Small intestine (tissue), 7 donors: ENCODE measurements around the gene TLK1. TPM values are rescaled to one million over a fixed set of nuclear protein-coding genes. Genes with fewer than 3 reads are reported as not detected.

Source experiments
- DNase-seq, 2 donors: peaks; one replicate each; pipeline versions ENCODE4 v3.0.0 to v3.0.0-alpha.2; 2013
- FAIRE-seq: peaks from 2 replicates; lab custom pipeline; 2012; peaks lifted over from hg19 to GRCh38; lab: Jason Lieb, UNC
- H3K27ac ChIP-seq, 3 donors: one replicate each; pipeline ENCODE4 v1.5.1; 2013; ENCODE audit warnings: low read length in 2 of 3, mild to moderate bottlenecking in 2 of 3, control low read depth in 1 of 3, inconsistent platforms in 1 of 3, low read depth in 1 of 3, moderate library complexity in 1 of 3
- H3K27me3 ChIP-seq, 3 donors: one replicate each; pipeline ENCODE4 v1.6.1; 2013; ENCODE audit warnings: low read length in 3 of 3, inconsistent platforms in 1 of 3; ENCODE audit not compliant: control insufficient read depth in 3 of 3, insufficient read depth in 3 of 3
- H3K36me3 ChIP-seq, 3 donors: one replicate each; pipeline ENCODE4 v1.6.1; 2013; ENCODE audit warnings: low read length in 3 of 3, inconsistent platforms in 1 of 3, low read depth in 1 of 3, mild to moderate bottlenecking in 1 of 3, moderate library complexity in 1 of 3; ENCODE audit not compliant: control insufficient read depth in 3 of 3, insufficient read depth in 2 of 3
- H3K4me1 ChIP-seq, 3 donors: one replicate each; pipeline ENCODE4 v1.6.1; 2013; ENCODE audit warnings: low read length in 2 of 3, inconsistent platforms in 1 of 3, low read depth in 1 of 3, mild to moderate bottlenecking in 1 of 3, moderate library complexity in 1 of 3; ENCODE audit not compliant: control insufficient read depth in 3 of 3, insufficient read depth in 2 of 3
- H3K4me3 ChIP-seq, 3 donors: one replicate each; pipeline ENCODE4 v1.5.1; 2013; ENCODE audit warnings: low read length in 3 of 3, control low read depth in 1 of 3, inconsistent platforms in 1 of 3, low read depth in 1 of 3, mild to moderate bottlenecking in 1 of 3, moderate library complexity in 1 of 3
- H3K9me3 ChIP-seq, 2 donors: one replicate each; pipeline ENCODE4 v1.6.1; 2013; ENCODE audit warnings: low read depth in 1 of 2, low read length in 1 of 2; ENCODE audit not compliant: control insufficient read depth in 2 of 2, insufficient read depth in 1 of 2
- WGBS, 3 donors: extraction: QIAGEN DNeasy Blood & Tissue Kit; methylation state at CpG; one replicate each; pipeline ENCODE4 v1.1.7; 2013; 5-methylcytosine and 5-hydroxymethylcytosine counted together
- polyA plus RNA-seq, 4 donors: library from polyadenylated mRNA; stranded (reverse) in 3 of 4; unstranded in 1 of 4; fragments of 200-250 nt in 3 of 4; fragments of 120-200 nt in 1 of 4; gene quantifications; one replicate each; pipeline versions ENCODE4 v1.2.1 to v1.2.3, GENCODE V29; 2013
- donor health status: healthy with polysubstance abuse.
- donor health status: control.
- donor health status: control.
- donor health status: Bipolar disorder and iron deficiency.
- donor health status: healthy.

TLK1 gene
- polyA plus RNA-seq, 4 donors, result 10.0 to 27.8 (median 11.6) TPM

DNA sequence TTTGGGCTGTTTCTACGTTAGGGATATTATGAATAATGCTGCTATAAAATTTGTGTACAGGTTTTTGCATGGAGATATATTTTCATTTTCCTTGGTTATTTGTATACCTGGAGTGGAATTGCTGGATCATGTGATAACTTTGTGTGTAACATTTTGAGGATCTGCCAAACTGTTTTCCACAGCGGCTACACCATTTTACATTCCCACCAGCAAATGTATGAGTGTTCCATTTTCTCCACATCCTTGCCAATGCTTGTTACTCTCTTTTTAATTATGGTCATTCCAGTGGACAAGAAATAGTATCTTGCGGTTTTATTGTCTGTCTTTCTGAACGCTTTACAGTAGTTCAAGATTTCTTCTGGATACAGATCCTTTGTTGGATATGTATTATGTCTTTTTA lies 218.1 kb downstream of the TLK1 start:
- no peak for FAIRE-seq
- H3K9me3 ChIP-seq, result no peaks in the 10 kb centered on the region
- peaks cover 0 to 3% (median 0%) of the 10 kb centered on the region in 3 donors for H3K36me3 ChIP-seq
- no peaks in the 10 kb centered on the region for H3K27me3 ChIP-seq
- no peak overlapping the region for H3K27ac ChIP-seq
- no peaks in the 10 kb centered on the region for H3K4me1 ChIP-seq
- no peak overlapping the region for H3K4me3 ChIP-seq
- DNase-seq, result no peak
- 92 to 95% (median 93%) methylated on average over 4 of the region's 4 CpGs for WGBS, 3 donors

Other genes starting within 250 kb of the TLK1 start
- gene GORASP2, start 231.6 kb downstream of the TLK1 start, polyA plus RNA-seq, result 10 to 100 TPM; 32.7 to 67.2 (median 44.6) TPM